Activated CD8-positive, alpha-beta T cell treated with anti-CD3 and anti-CD28 coated beads for 36 hours (primary cell): ENCODE results near the gene FHL1. TPM values are rescaled to one million over a fixed set of nuclear protein-coding genes. Genes with fewer than 3 reads are reported as not detected.

Experiments used
- ATAC-seq: fragments of 200-7000 bp; cut with Tn5 transposase; one replicate; pipeline ENCODE4 v1.10.0; 2021; ENCODE audit warnings: mild to moderate bottlenecking, moderate library complexity
- CTCF ChIA-PET: fragments of 350-600 bp; sonication (Branson Sonifier 250); formaldehyde crosslinking; loops from one replicate; lab custom pipeline; 2021; ENCODE audit warnings: antibody characterized with exemption; lab: Charles Lee
- POLR2A ChIA-PET: fragments of 350-600 bp; sonication (Branson Sonifier 250); formaldehyde crosslinking; loops from one replicate; lab custom pipeline; 2021; ENCODE audit warnings: antibody characterized with exemption; lab: Charles Lee
- DNase-seq: peaks from one replicate; pipeline ENCODE4 v3.0.0-alpha.2; 2020
- H3K27ac Mint-ChIP-seq: one replicate; pipeline ENCODE4 v1.8.0; 2021; ENCODE audit warnings: mild to moderate bottlenecking, mixed read lengths
- H3K27me3 Mint-ChIP-seq: one replicate; pipeline ENCODE4 v1.8.0; 2021; ENCODE audit warnings: mixed read lengths
- H3K36me3 Mint-ChIP-seq: one replicate; pipeline ENCODE4 v1.8.0; 2021; ENCODE audit warnings: low read depth, mixed read lengths
- H3K4me1 Mint-ChIP-seq: one replicate; pipeline ENCODE4 v1.8.0; 2021; ENCODE audit warnings: low read depth, mixed read lengths
- H3K4me3 Mint-ChIP-seq: one replicate; pipeline ENCODE4 v1.8.0; 2021; ENCODE audit warnings: mild to moderate bottlenecking, moderate library complexity, mixed read lengths
- H3K9me3 Mint-ChIP-seq: one replicate; pipeline ENCODE4 v1.8.0; 2021; ENCODE audit warnings: mixed read lengths
- CTCF ChIP-seq: fragments of 200-600 bp; IDR thresholded peaks from one replicate; pipeline ENCODE4 v1.8.0; 2022; ENCODE audit warnings: antibody characterized with exemption, mild to moderate bottlenecking
- intact Hi-C: fragments of 100-400 bp; cut with micrococcal nuclease; formaldehyde crosslinking; loops from one replicate; pipeline ENCODE4 v1.10.0; 2022
- total RNA-seq, 2 experiments: library from RNA; stranded (reverse); gene quantifications; one replicate each; pipeline ENCODE4 v1.2.3, GENCODE V29; 2021

FHL1 gene
- total RNA-seq, 2 experiments from 2014 or later = 17.9 to 18.4 TPM

- H3K9me3 Mint-ChIP-seq = no peaks in the 10 kb centered on the region
- DNase-seq (no peak), ATAC-seq (no peak)
- CTCF ChIA-PET = interaction anchor here (1.1 to 2.6 kb wide), 2 partner anchors 11 to 13 kb away, joined by 3 to 8 read pairs; no protein-coding TSS in a partner anchor
- POLR2A ChIA-PET = no interaction called here
- no peaks in the 10 kb centered on the region for H3K27me3 Mint-ChIP-seq
- no peaks in the 10 kb centered on the region for H3K36me3 Mint-ChIP-seq
- TF ChIP-seq CTCF = no peak
- H3K4me1 Mint-ChIP-seq = peaks cover 14% of the 10 kb centered on the region
- H3K27ac Mint-ChIP-seq = no peak overlapping the region
- intact Hi-C loops = no loop called here
- no peak overlapping the region for H3K4me3 Mint-ChIP-seq
Observed at GRCh38 chrX:136255541-136255940, 108.2 kb downstream of the FHL1 start.

- no peak for TF ChIP-seq CTCF
- ATAC-seq = no peak
- Mint-ChIP-seq H3K4me1 (peaks cover 18% of the 10 kb centered on the region), H3K27ac (no peak overlapping the region), H3K27me3 (no peaks in the 10 kb centered on the region), H3K4me3 (no peak overlapping the region), H3K36me3 (no peaks in the 10 kb centered on the region), H3K9me3 (no peaks in the 10 kb centered on the region)
- POLR2A ChIA-PET = no interaction called here
- no peak for DNase-seq
- intact Hi-C loops = no loop called here
- CTCF ChIA-PET = interaction anchor here (1.1 to 2.6 kb wide), 2 partner anchors 11 to 12 kb away, joined by 3 to 8 read pairs; no protein-coding TSS in a partner anchor
Observed at GRCh38 chrX:136256026-136256425, 108.7 kb downstream of the FHL1 start.

GRCh38 chrX:136258951-136259350 lies 111.6 kb downstream of the FHL1 start:
- H3K27me3 Mint-ChIP-seq = no peaks in the 10 kb centered on the region
- ChIA-PET CTCF (interaction anchor here (0.7 to 1.6 kb wide), 2 partner anchors 9 kb away, joined by 3 to 6 read pairs; no protein-coding TSS in a partner anchor), POLR2A (interaction anchor here (1.0 kb wide), 1 partner anchor 96 kb away, joined by 3 read pairs; no protein-coding TSS in a partner anchor)
- H3K27ac Mint-ChIP-seq = no peak overlapping the region
- intact Hi-C loops = no loop called here
- no peak overlapping the region for H3K4me3 Mint-ChIP-seq
- no peak for TF ChIP-seq CTCF
- no peaks in the 10 kb centered on the region for H3K36me3 Mint-ChIP-seq
- no peak for DNase-seq
- ATAC-seq = no peak
- peaks cover 16% of the 10 kb centered on the region for H3K4me1 Mint-ChIP-seq
- no peaks in the 10 kb centered on the region for H3K9me3 Mint-ChIP-seq

DNA sequence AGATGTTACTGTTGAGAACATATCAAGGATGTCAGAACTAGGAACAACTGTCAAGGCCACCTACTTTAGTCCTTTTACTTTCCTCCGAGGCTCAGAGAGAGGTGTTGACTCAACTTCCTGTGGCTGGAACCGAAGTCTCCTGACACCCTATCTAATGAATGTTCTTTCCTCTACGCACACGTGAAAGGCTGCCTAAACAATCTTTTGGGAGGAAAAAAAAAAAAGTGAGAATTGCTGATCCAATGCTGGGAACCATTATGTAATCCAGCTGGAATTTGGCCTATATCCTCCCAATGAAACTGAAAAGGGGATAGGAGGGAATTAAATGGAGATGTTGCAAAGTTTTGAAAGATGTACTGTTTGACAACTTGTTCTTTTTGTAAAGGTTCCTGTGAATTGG lies 112.2 kb downstream of the FHL1 start:
- Mint-ChIP-seq H3K4me3 (no peak overlapping the region), H3K9me3 (no peaks in the 10 kb centered on the region), H3K36me3 (no peaks in the 10 kb centered on the region), H3K27me3 (no peaks in the 10 kb centered on the region), H3K4me1 (peaks cover 16% of the 10 kb centered on the region), H3K27ac (peak overlapping the region; percentile 80)
- DNase-seq (peak; percentile 24), ATAC-seq (peak; percentile 71)
- ChIA-PET CTCF (interaction anchor here (1.6 kb wide), 1 partner anchor 9 kb away, joined by 6 read pairs; no protein-coding TSS in a partner anchor), POLR2A (interaction anchor here (1.0 kb wide), 1 partner anchor 96 kb away, joined by 3 read pairs; no protein-coding TSS in a partner anchor)
- intact Hi-C loops = no loop called here
- TF ChIP-seq CTCF = no peak

GRCh38 chrX:136260776-136261175 lies 113.4 kb downstream of the FHL1 start:
- ATAC-seq (no peak), DNase-seq (no peak)
- H3K36me3 Mint-ChIP-seq = no peaks in the 10 kb centered on the region
- H3K4me3 Mint-ChIP-seq = no peak overlapping the region
- H3K27me3 Mint-ChIP-seq = no peaks in the 10 kb centered on the region
- no peaks in the 10 kb centered on the region for H3K9me3 Mint-ChIP-seq
- ChIA-PET CTCF (no interaction called here), POLR2A (no interaction called here)
- no peak overlapping the region for H3K27ac Mint-ChIP-seq
- intact Hi-C loops = no loop called here
- TF ChIP-seq CTCF = no peak
- peaks cover 16% of the 10 kb centered on the region for H3K4me1 Mint-ChIP-seq

Other genes starting within 250 kb of the FHL1 start
- 10 to 100 TPM; 15.5 to 15.6 TPM for gene MMGT1, start 173.5 kb upstream of the FHL1 start, total RNA-seq
- gene SLC9A6, start 162.1 kb upstream of the FHL1 start, total RNA-seq = 10 to 100 TPM in 1 of 2 experiments, 1 to 10 TPM in 1; 8.7 to 11.3 TPM
- 10 to 100 TPM; 13.4 to 14.2 TPM for gene MAP7D3, start 103.9 kb downstream of the FHL1 start, total RNA-seq
- gene ADGRG4, start 153.4 kb downstream of the FHL1 start, total RNA-seq = not detected